ENCODE data around the gene FILIP1.
A peak's percentile ranks its signal among the peaks of the same experiment; 100 is the strongest.
"Not testable (repeated sequence)": the region's sequence is repeated elsewhere in the genome, so short reads cannot be mapped to it uniquely, and the experiment has no call there.

FILIP1 gene

GRCh38 chr6:75415804-75416203, 77.8 kb downstream of the FILIP1 start:
- Histone ChIP-seq H3K4ac (ENCODE audit: low read depth, low read length) (no peak overlapping the region), H3K79me2 (ENCODE audit: control insufficient read depth, insufficient read depth, low read length, poor library complexity) (no peaks in the 10 kb centered on the region), H3K4me1 (ENCODE audit: control insufficient read depth in 1 of 2, insufficient read depth in 2 of 2, low read length in 2 of 2) (no peaks in the 10 kb centered on the region), H2BK5ac (ENCODE audit: low read depth, low read length, poor library complexity) (no peak overlapping the region), H3K18ac (ENCODE audit: low read length) (no peak overlapping the region), H2BK120ac (ENCODE audit: insufficient read depth, low read length, poor library complexity) (no peak overlapping the region), H3K27me3 (ENCODE audit: insufficient read depth, low read length) (no peaks in the 10 kb centered on the region), H3K23ac (ENCODE audit: low read length) (no peak overlapping the region), H2AK5ac (ENCODE audit: low read length) (no peak overlapping the region), H4K12ac (ENCODE audit: low read depth, low read length) (no peak overlapping the region), H3K9ac (ENCODE audit: low read length) (no peak overlapping the region), H2AFZ (ENCODE audit: insufficient read depth, low read length, poor library complexity) (no peak overlapping the region), H3K79me1 (ENCODE audit: low read length) (no peaks in the 10 kb centered on the region), H3K4me3 (ENCODE audit: low read depth, low read length) (no peak overlapping the region), H3K27ac (ENCODE audit: low read depth, low read length) (no peak overlapping the region), H3K4me2 (ENCODE audit: low read length) (no peak overlapping the region), H3K36me3 (ENCODE audit: control insufficient read depth in 1 of 2, insufficient read depth in 2 of 2, low read length in 2 of 2) (no peaks in the 10 kb centered on the region), H3K14ac (ENCODE audit: low read length) (no peak overlapping the region), H2BK12ac (ENCODE audit: low read length) (no peak overlapping the region), H3K9me3 (ENCODE audit: insufficient read depth, low read depth, low read length) (no peaks in the 10 kb centered on the region), H4K8ac (ENCODE audit: low read depth, low read length) (no peak overlapping the region), H4K91ac (ENCODE audit: low read depth, low read length) (no peak overlapping the region)
- WGBS (ENCODE audit: extremely low coverage, insufficient coverage, insufficient read length), result no CpG with 5 or more reads among the region's 1 CpG
- no peak for DNase-seq

- no peak overlapping the region for H3K4me3 ChIP-seq (ENCODE audit: low read depth, low read length)
- no peak overlapping the region for H3K14ac ChIP-seq (ENCODE audit: low read length)
- no peaks in the 10 kb centered on the region for H3K36me3 ChIP-seq (ENCODE audit: control insufficient read depth in 1 of 2, insufficient read depth in 2 of 2, low read length in 2 of 2)
- no peaks in the 10 kb centered on the region for H3K27me3 ChIP-seq (ENCODE audit: insufficient read depth, low read length)
- no CpG with 5 or more reads among the region's 4 CpGs for WGBS (ENCODE audit: extremely low coverage, insufficient coverage, insufficient read length)
- H3K23ac ChIP-seq (ENCODE audit: low read length), result no peak overlapping the region
- no peaks in the 10 kb centered on the region for H3K9me3 ChIP-seq (ENCODE audit: insufficient read depth, low read depth, low read length)
- H3K79me2 ChIP-seq (ENCODE audit: control insufficient read depth, insufficient read depth, low read length, poor library complexity), result no peaks in the 10 kb centered on the region
- H3K79me1 ChIP-seq (ENCODE audit: low read length), result no peaks in the 10 kb centered on the region
- H2AFZ ChIP-seq (ENCODE audit: insufficient read depth, low read length, poor library complexity), result no peak overlapping the region
- no peak overlapping the region for H4K91ac ChIP-seq (ENCODE audit: low read depth, low read length)
- no peak overlapping the region for H4K12ac ChIP-seq (ENCODE audit: low read depth, low read length)
- H2BK120ac ChIP-seq (ENCODE audit: insufficient read depth, low read length, poor library complexity), result no peak overlapping the region
- no peak overlapping the region for H3K27ac ChIP-seq (ENCODE audit: low read depth, low read length)
- H3K4me1 ChIP-seq (ENCODE audit: control insufficient read depth in 1 of 2, insufficient read depth in 2 of 2, low read length in 2 of 2), result no peaks in the 10 kb centered on the region
- H3K9ac ChIP-seq (ENCODE audit: low read length), result no peak overlapping the region
- H2AK5ac ChIP-seq (ENCODE audit: low read length), result no peak overlapping the region
- H3K4me2 ChIP-seq (ENCODE audit: low read length), result no peak overlapping the region
- no peak overlapping the region for H2BK5ac ChIP-seq (ENCODE audit: low read depth, low read length, poor library complexity)
- H3K18ac ChIP-seq (ENCODE audit: low read length), result no peak overlapping the region
- H4K8ac ChIP-seq (ENCODE audit: low read depth, low read length), result no peak overlapping the region
- H3K4ac ChIP-seq (ENCODE audit: low read depth, low read length), result no peak overlapping the region
- no peak overlapping the region for H2BK12ac ChIP-seq (ENCODE audit: low read length)
- DNase-seq, result no peak
These were observed 79.1 kb downstream of the FILIP1 start for GRCh38 chr6:75414445-75415021.

- H2BK12ac ChIP-seq (ENCODE audit: low read length), result no peak overlapping the region
- H3K9me3 ChIP-seq (ENCODE audit: insufficient read depth, low read depth, low read length), result no peaks in the 10 kb centered on the region
- H2BK120ac ChIP-seq (ENCODE audit: insufficient read depth, low read length, poor library complexity), result no peak overlapping the region
- no peak overlapping the region for H2AK5ac ChIP-seq (ENCODE audit: low read length)
- no peak overlapping the region for H3K9ac ChIP-seq (ENCODE audit: low read length)
- H3K79me1 ChIP-seq (ENCODE audit: low read length), result no peaks in the 10 kb centered on the region
- H3K14ac ChIP-seq (ENCODE audit: low read length), result no peak overlapping the region
- H4K12ac ChIP-seq (ENCODE audit: low read depth, low read length), result no peak overlapping the region
- H4K8ac ChIP-seq (ENCODE audit: low read depth, low read length), result no peak overlapping the region
- H3K4ac ChIP-seq (ENCODE audit: low read depth, low read length), result no peak overlapping the region
- H3K23ac ChIP-seq (ENCODE audit: low read length), result no peak overlapping the region
- H3K27me3 ChIP-seq (ENCODE audit: insufficient read depth, low read length), result no peaks in the 10 kb centered on the region
- peak in 1 of 2 donors; percentile 39 for DNase-seq
- H3K36me3 ChIP-seq (ENCODE audit: control insufficient read depth in 1 of 2, insufficient read depth in 2 of 2, low read length in 2 of 2), result no peaks in the 10 kb centered on the region
- H4K91ac ChIP-seq (ENCODE audit: low read depth, low read length), result no peak overlapping the region
- no peak overlapping the region for H3K4me2 ChIP-seq (ENCODE audit: low read length)
- H3K4me1 ChIP-seq (ENCODE audit: control insufficient read depth in 1 of 2, insufficient read depth in 2 of 2, low read length in 2 of 2), result no peaks in the 10 kb centered on the region
- no CpG with 5 or more reads among the region's 3 CpGs for WGBS (ENCODE audit: extremely low coverage, insufficient coverage, insufficient read length)
- H2AFZ ChIP-seq (ENCODE audit: insufficient read depth, low read length, poor library complexity), result no peak overlapping the region
- H3K27ac ChIP-seq (ENCODE audit: low read depth, low read length), result no peak overlapping the region
- no peaks in the 10 kb centered on the region for H3K79me2 ChIP-seq (ENCODE audit: control insufficient read depth, insufficient read depth, low read length, poor library complexity)
- no peak overlapping the region for H3K18ac ChIP-seq (ENCODE audit: low read length)
- no peak overlapping the region for H3K4me3 ChIP-seq (ENCODE audit: low read depth, low read length)
- no peak overlapping the region for H2BK5ac ChIP-seq (ENCODE audit: low read depth, low read length, poor library complexity)
These were observed 80.5 kb downstream of the FILIP1 start for GRCh38 chr6:75412969-75413662.

GRCh38 chr6:75410564-75410963, 83.0 kb downstream of the FILIP1 start:
- not testable (repeated sequence) for H3K18ac ChIP-seq (ENCODE audit: low read length); H3K27me3 ChIP-seq (ENCODE audit: insufficient read depth, low read length); H3K4me1 ChIP-seq (ENCODE audit: control insufficient read depth in 1 of 2, insufficient read depth in 2 of 2, low read length in 2 of 2); H3K79me2 ChIP-seq (ENCODE audit: control insufficient read depth, insufficient read depth, low read length, poor library complexity); H4K8ac ChIP-seq (ENCODE audit: low read depth, low read length); H2BK5ac ChIP-seq (ENCODE audit: low read depth, low read length, poor library complexity); H2BK12ac ChIP-seq (ENCODE audit: low read length); H3K14ac ChIP-seq (ENCODE audit: low read length); H3K9me3 ChIP-seq (ENCODE audit: insufficient read depth, low read depth, low read length); H3K4ac ChIP-seq (ENCODE audit: low read depth, low read length); H4K12ac ChIP-seq (ENCODE audit: low read depth, low read length); H3K36me3 ChIP-seq (ENCODE audit: control insufficient read depth in 1 of 2, insufficient read depth in 2 of 2, low read length in 2 of 2); H3K4me2 ChIP-seq (ENCODE audit: low read length); H3K4me3 ChIP-seq (ENCODE audit: low read depth, low read length); H2AFZ ChIP-seq (ENCODE audit: insufficient read depth, low read length, poor library complexity); DNase-seq; H3K27ac ChIP-seq (ENCODE audit: low read depth, low read length); H2BK120ac ChIP-seq (ENCODE audit: insufficient read depth, low read length, poor library complexity); H3K9ac ChIP-seq (ENCODE audit: low read length); H4K91ac ChIP-seq (ENCODE audit: low read depth, low read length); H2AK5ac ChIP-seq (ENCODE audit: low read length); H3K79me1 ChIP-seq (ENCODE audit: low read length); H3K23ac ChIP-seq (ENCODE audit: low read length)
- WGBS (ENCODE audit: extremely low coverage, insufficient coverage, insufficient read length), result no CpG with 5 or more reads among the region's 2 CpGs
